ENCODE results near the gene CRY2.
A peak's percentile ranks its signal among the peaks of the same experiment; 100 is the strongest.

Gene CRY2

GRCh38 chr11:45885921-45886721, 38.8 kb downstream of the CRY2 start:
- no peak for DNase-seq (ENCODE audit: low read depth)
- H3K4me3 ChIP-seq (ENCODE audit: control insufficient read depth, low read depth, low read length): peak overlapping the region; percentile 4
- no peak for TF ChIP-seq CTCF (conservative IDR thresholded peaks at IDR 0.05; ENCODE audit: control insufficient read depth, insufficient read depth, low read depth, low read length)

- H3K4me3 ChIP-seq (ENCODE audit: control insufficient read depth, low read depth, low read length): no peak overlapping the region
- TF ChIP-seq CTCF (conservative IDR thresholded peaks at IDR 0.05; ENCODE audit: control insufficient read depth, insufficient read depth, low read depth, low read length): no peak
- no peak for DNase-seq (ENCODE audit: low read depth)
Observed at GRCh38 chr11:45886816-45887520, 39.7 kb downstream of the CRY2 start.

- no peak overlapping the region for H3K4me3 ChIP-seq (ENCODE audit: control insufficient read depth, low read depth, low read length)
- no peak for TF ChIP-seq CTCF (conservative IDR thresholded peaks at IDR 0.05; ENCODE audit: control insufficient read depth, insufficient read depth, low read depth, low read length)
- no peak for DNase-seq (ENCODE audit: low read depth)
Observed at GRCh38 chr11:45887587-45887986, 40.3 kb downstream of the CRY2 start.

GRCh38 chr11:45889555-45889954, 42.3 kb downstream of the CRY2 start:
- TF ChIP-seq CTCF (conservative IDR thresholded peaks at IDR 0.05; ENCODE audit: control insufficient read depth, insufficient read depth, low read depth, low read length): no peak
- DNase-seq (ENCODE audit: low read depth): no peak
- H3K4me3 ChIP-seq (ENCODE audit: control insufficient read depth, low read depth, low read length): no peak overlapping the region

- no peak overlapping the region for H3K4me3 ChIP-seq (ENCODE audit: control insufficient read depth, low read depth, low read length)
- no peak for DNase-seq (ENCODE audit: low read depth)
- TF ChIP-seq CTCF (conservative IDR thresholded peaks at IDR 0.05; ENCODE audit: control insufficient read depth, insufficient read depth, low read depth, low read length): no peak
Observed at GRCh38 chr11:45889966-45890365, 42.7 kb downstream of the CRY2 start.

GRCh38 chr11:45890886-45891550, 43.7 kb downstream of the CRY2 start:
- no peak overlapping the region for H3K4me3 ChIP-seq (ENCODE audit: control insufficient read depth, low read depth, low read length)
- TF ChIP-seq CTCF (conservative IDR thresholded peaks at IDR 0.05; ENCODE audit: control insufficient read depth, insufficient read depth, low read depth, low read length): no peak
- no peak for DNase-seq (ENCODE audit: low read depth)

All from fibroblast of mammary gland (primary cell).